GM12878 (cell line): ENCODE results near the gene TRDMT1. TPM values are rescaled to one million over a fixed set of nuclear protein-coding genes. Genes with fewer than 3 reads are reported as not detected.

Experiments
- ATAC-seq: fragments of 200-7000 bp; cut with Tn5 transposase; 3 replicates; pipeline ENCODE4 v1.9.1; 2020; ENCODE audit warnings: mild to moderate bottlenecking, moderate library complexity
- BruUV-seq: library from RNA; stranded (reverse); fragments of 400-500 nt; replicated peaks from 2 replicates; lab custom pipeline; 2021; lab: Mats Ljungman, UMichigan
- CTCF ChIA-PET: fragments of 300-600 bp; sonication (Branson Sonifier 250); formaldehyde crosslinking; extraction: SDS; loops from one replicate; lab custom pipeline; 2021; ENCODE audit warnings: inconsistent platforms; lab: Yijun Ruan, JAX
- POLR2A ChIA-PET: fragments of 350-600 bp; formaldehyde crosslinking; extraction: SDS; loops from one replicate; lab custom pipeline; 2021; ENCODE audit warnings: inconsistent platforms; lab: Charles Lee
- RAD21 ChIA-PET: fragments of 300-600 bp; sonication (Branson Sonifier 250); formaldehyde crosslinking; loops from one replicate; lab custom pipeline; 2023; ENCODE audit warnings: antibody characterized with exemption; ENCODE audit not compliant: unreplicated experiment; lab: Charles Lee
- SMC1A ChIA-PET: fragments of 300-600 bp; sonication (Branson Sonifier 250); formaldehyde crosslinking; loops from one replicate; lab custom pipeline; 2023; ENCODE audit not compliant: unreplicated experiment, uncharacterized antibody; lab: Charles Lee
- DNase-seq: peaks from one replicate; pipeline ENCODE4 v3.0.0-alpha.2; 2011; ENCODE audit warnings: low read depth, low spot score
- FAIRE-seq: peaks from 3 replicates; lab custom pipeline; 2011; peaks lifted over from hg19 to GRCh38; lab: Jason Lieb, UNC
- H2AFZ ChIP-seq: 2 replicates; pipeline ENCODE4 v1.6.0; 2011; ENCODE audit warnings: low read depth, low read length, control low read depth; ENCODE audit not compliant: control insufficient read depth
- H3K27ac ChIP-seq: 2 replicates; pipeline ENCODE4 v1.5.1; 2011; ENCODE audit warnings: control low read depth; ENCODE audit not compliant: control insufficient read depth, insufficient read depth
- H3K27me3 ChIP-seq, 2 experiments: replicated peaks in 1 of 2; 2 replicates each; pipeline versions ENCODE4 v1.6.0 to v1.6.1; 2011; ENCODE audit warnings: low read length in 1 of 2; ENCODE audit not compliant: control insufficient read depth in 2 of 2, insufficient read depth in 2 of 2
- H3K36me3 ChIP-seq, 2 experiments: 2 replicates each; pipeline ENCODE4 v1.5.1; 2011; ENCODE audit warnings: low read length in 1 of 2; ENCODE audit not compliant: control insufficient read depth in 2 of 2, insufficient read depth in 2 of 2
- H3K4me1 ChIP-seq: 2 replicates; pipeline ENCODE4 v1.6.1; 2011; ENCODE audit warnings: mild to moderate bottlenecking, low read length, moderate library complexity, mixed read lengths; ENCODE audit not compliant: control insufficient read depth, insufficient read depth
- H3K4me2 ChIP-seq: 2 replicates; pipeline ENCODE4 v1.6.0; 2011; ENCODE audit warnings: control low read depth; ENCODE audit not compliant: control insufficient read depth, insufficient read depth
- H3K4me3 ChIP-seq: fragments of 200-600 bp; sonication (generic); 2 replicates; pipeline ENCODE4 v1.5.1; 2016
- H3K79me2 ChIP-seq: 2 replicates; pipeline ENCODE4 v1.6.0; 2011; ENCODE audit warnings: low read length; ENCODE audit not compliant: control insufficient read depth, insufficient read depth
- H3K9ac ChIP-seq: 2 replicates; pipeline ENCODE4 v1.8.0; 2011; ENCODE audit warnings: low read length, control low read depth, mixed read lengths; ENCODE audit not compliant: control insufficient read depth, insufficient read depth
- H3K9me3 ChIP-seq: replicated peaks from 3 replicates; pipeline ENCODE4 v1.5.1; 2011; ENCODE audit warnings: mild to moderate bottlenecking, low read length; ENCODE audit not compliant: control insufficient read depth, insufficient read depth
- H4K20me1 ChIP-seq: 2 replicates; pipeline ENCODE4 v1.6.0; 2011; ENCODE audit not compliant: control insufficient read depth, insufficient read depth
- BMI1 ChIP-seq: fragments of 450-650 bp; IDR thresholded peaks from 2 replicates; pipeline ENCODE4 v1.6.1; 2016; ENCODE audit warnings: mild to moderate bottlenecking, moderate library complexity, borderline replicate concordance
- DPF2 ChIP-seq: fragments of 450-650 bp; IDR thresholded peaks from 2 replicates; pipeline ENCODE4 v1.6.1; 2017; ENCODE audit warnings: mild to moderate bottlenecking
- IKZF1 ChIP-seq: fragments of 450-650 bp; conservative IDR thresholded peaks from 2 replicates; pipeline ENCODE4 v1.6.1; 2017; ENCODE audit warnings: antibody characterized with exemption, mild to moderate bottlenecking
- KAT2A ChIP-seq: conservative IDR thresholded peaks from 2 replicates; pipeline ENCODE4 v1.6.1; 2011; ENCODE audit warnings: low read depth, low read length; ENCODE audit not compliant: control insufficient read depth
- RUNX3 ChIP-seq: IDR thresholded peaks from 2 replicates; pipeline ENCODE4 v1.6.1; 2012; ENCODE audit warnings: low read length, inconsistent platforms
- SUPT20H ChIP-seq: IDR thresholded peaks from 2 replicates; pipeline ENCODE4 v1.6.1; 2011; ENCODE audit warnings: low read depth, mild to moderate bottlenecking, low read length, moderate library complexity, borderline replicate concordance; ENCODE audit not compliant: control insufficient read depth
- USF2 ChIP-seq: IDR thresholded peaks from 2 replicates; pipeline ENCODE4 v1.6.1; 2011; ENCODE audit warnings: low read depth, low read length, improper control_type of control experiment, borderline replicate concordance
- WGBS: methylation state at CpG from one replicate; pipeline ENCODE4 v1.1.6; 2016; ENCODE audit warnings: low lambda C conversion rate; ENCODE audit not compliant: insufficient replicate concordance, insufficient coverage; ENCODE audit errors: missing lambda C conversion rate; 5-methylcytosine and 5-hydroxymethylcytosine counted together
- in situ Hi-C: fragments of 300-500 bp; cut with MboI; formaldehyde crosslinking; loops from 9 replicates; pipeline ENCODE4 v1.14.3; 2018; ENCODE audit warnings: mixed read lengths
- intact Hi-C: fragments of 100-400 bp; cut with micrococcal nuclease; formaldehyde crosslinking; loops from one replicate; pipeline ENCODE4 v1.14.2; 2022; ENCODE audit not compliant: unreplicated experiment
- polyA plus RNA-seq, 11 experiments: library from polyadenylated mRNA; depleted of rRNA in 4 of 11; unstranded in 6 of 11; stranded (reverse) in 5 of 11; fragments of >200 nt; fragmentation: Nextera tagmentation in 4 of 11; fragmentation: Illumina TruSeq in 1 of 11; extraction: Ambion mirVana in 4 of 11; extraction: Trizol in 1 of 11; gene quantifications; 1 replicate in 1 of 11; 2 replicates in 10 of 11; pipeline versions ENCODE4 v1.2.1 to v1.2.3, GENCODE V29; 2011 to 2016; ENCODE audit warnings: inconsistent platforms in 2 of 11, missing spikeins in 2 of 11, low read depth in 1 of 11
- total RNA-seq, 4 experiments: library from RNA; depleted of rRNA in 3 of 4; stranded (reverse); fragments of >200 nt in 3 of 4; fragmentation: Illumina TruSeq in 1 of 4; extraction: Trizol in 1 of 4; gene quantifications; 2 replicates each; pipeline versions ENCODE4 v1.2.1 to v1.2.3, GENCODE V29; 2013 to 2021
- TF ChIP-seq, protein P1 (sequence below): fragments of 450-650 bp; IDR thresholded peaks from 2 replicates; pipeline ENCODE4 v1.6.1; 2017; ENCODE audit warnings: antibody characterized with exemption, mild to moderate bottlenecking, moderate library complexity
- TF ChIP-seq, protein P2 (sequence below): IDR thresholded peaks from 2 replicates; pipeline ENCODE4 v1.6.1; 2011; ENCODE audit warnings: borderline replicate concordance, low read depth, mild to moderate bottlenecking, moderate library complexity, mixed read lengths, low read length; ENCODE audit not compliant: insufficient read depth; ENCODE audit errors: extremely low read length

The TRDMT1 gene
- total and polyA plus RNA-seq, 10 of the 15 experiments (the other 5 are each of a cell fraction or from before 2014, with no cell fraction given): 2.3 to 9.7 (median 4.6) TPM

GRCh38 chr10:17126327-17126726, 75.1 kb downstream of the TRDMT1 start:
- TF ChIP-seq, protein P1, sequence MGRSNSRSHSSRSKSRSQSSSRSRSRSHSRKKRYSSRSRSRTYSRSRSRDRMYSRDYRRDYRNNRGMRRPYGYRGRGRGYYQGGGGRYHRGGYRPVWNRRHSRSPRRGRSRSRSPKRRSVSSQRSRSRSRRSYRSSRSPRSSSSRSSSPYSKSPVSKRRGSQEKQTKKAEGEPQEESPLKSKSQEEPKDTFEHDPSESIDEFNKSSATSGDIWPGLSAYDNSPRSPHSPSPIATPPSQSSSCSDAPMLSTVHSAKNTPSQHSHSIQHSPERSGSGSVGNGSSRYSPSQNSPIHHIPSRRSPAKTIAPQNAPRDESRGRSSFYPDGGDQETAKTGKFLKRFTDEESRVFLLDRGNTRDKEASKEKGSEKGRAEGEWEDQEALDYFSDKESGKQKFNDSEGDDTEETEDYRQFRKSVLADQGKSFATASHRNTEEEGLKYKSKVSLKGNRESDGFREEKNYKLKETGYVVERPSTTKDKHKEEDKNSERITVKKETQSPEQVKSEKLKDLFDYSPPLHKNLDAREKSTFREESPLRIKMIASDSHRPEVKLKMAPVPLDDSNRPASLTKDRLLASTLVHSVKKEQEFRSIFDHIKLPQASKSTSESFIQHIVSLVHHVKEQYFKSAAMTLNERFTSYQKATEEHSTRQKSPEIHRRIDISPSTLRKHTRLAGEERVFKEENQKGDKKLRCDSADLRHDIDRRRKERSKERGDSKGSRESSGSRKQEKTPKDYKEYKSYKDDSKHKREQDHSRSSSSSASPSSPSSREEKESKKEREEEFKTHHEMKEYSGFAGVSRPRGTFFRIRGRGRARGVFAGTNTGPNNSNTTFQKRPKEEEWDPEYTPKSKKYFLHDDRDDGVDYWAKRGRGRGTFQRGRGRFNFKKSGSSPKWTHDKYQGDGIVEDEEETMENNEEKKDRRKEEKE: no peak
- TF ChIP-seq BMI1 (no peak), KAT2A (no peak), SUPT20H (no peak), RUNX3 (no peak), IKZF1 (no peak), USF2 (no peak), DPF2 (no peak)
- TF ChIP-seq, protein P2, sequence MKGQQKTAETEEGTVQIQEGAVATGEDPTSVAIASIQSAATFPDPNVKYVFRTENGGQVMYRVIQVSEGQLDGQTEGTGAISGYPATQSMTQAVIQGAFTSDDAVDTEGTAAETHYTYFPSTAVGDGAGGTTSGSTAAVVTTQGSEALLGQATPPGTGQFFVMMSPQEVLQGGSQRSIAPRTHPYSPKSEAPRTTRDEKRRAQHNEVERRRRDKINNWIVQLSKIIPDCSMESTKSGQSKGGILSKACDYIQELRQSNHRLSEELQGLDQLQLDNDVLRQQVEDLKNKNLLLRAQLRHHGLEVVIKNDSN: no peak
- no peak for DNase-seq
- Histone ChIP-seq H3K4me1 (no peaks in the 10 kb centered on the region), H2AFZ (no peak overlapping the region), H3K27me3 (no peaks in the 10 kb centered on the region), H3K4me3 (no peak overlapping the region), H3K27ac (no peak overlapping the region), H3K4me2 (no peak overlapping the region), H3K9ac (no peak overlapping the region), H3K79me2 (no peaks in the 10 kb centered on the region), H4K20me1 (no peaks in the 10 kb centered on the region), H3K9me3 (no peaks in the 10 kb centered on the region), H3K36me3 (no peaks in the 10 kb centered on the region)
- no peak for ATAC-seq
- CTCF ChIA-PET: interaction anchor here (0.6 kb wide), 1 partner anchor 912 kb away, joined by 3 read pairs; no protein-coding TSS in a partner anchor
- no peak for FAIRE-seq
- RAD21 ChIA-PET: no interaction called here
- 64% methylated on average over 5 of the region's 5 CpGs for WGBS
- POLR2A ChIA-PET: interaction anchor here (0.6 kb wide), 1 partner anchor 53 kb away, joined by 4 read pairs; no protein-coding TSS in a partner anchor
- SMC1A ChIA-PET: interaction anchor here (0.9 kb wide), 1 partner anchor 12 kb away, joined by 3 read pairs; no protein-coding TSS in a partner anchor
- BruUV-seq: no TSS peak
- intact Hi-C loops: loop anchor here (10.0 kb wide), 1 partner anchor 128 kb away; no protein-coding TSS in a partner anchor
- in situ Hi-C loops: no loop called here
